H1 (cell line): Measurements from ENCODE around the gene TATDN2. TPM values are rescaled to one million over a fixed set of nuclear protein-coding genes. Genes with fewer than 3 reads are reported as not detected.

Experiments used
- BRCA1 ChIP-seq: IDR thresholded peaks from 2 replicates; pipeline ENCODE4 v1.6.1; 2012; ENCODE audit warnings: low read depth, low read length, improper control_type of control experiment
- CHD1 ChIP-seq: IDR thresholded peaks from 2 replicates; pipeline ENCODE4 v1.6.1; 2012; ENCODE audit warnings: low read depth, low read length, improper control_type of control experiment
- CREB1 ChIP-seq: IDR thresholded peaks from 2 replicates; pipeline ENCODE4 v1.6.1; 2012; ENCODE audit warnings: inconsistent platforms
- CTBP2 ChIP-seq: IDR thresholded peaks from 2 replicates; pipeline ENCODE4 v1.7.0; 2011; ENCODE audit warnings: borderline replicate concordance, mild to moderate bottlenecking, moderate library complexity, mixed read lengths, low read length; ENCODE audit not compliant: insufficient read depth, insufficient read length
- EZH2 ChIP-seq: fragments of 200-600 bp; sonication (generic); IDR thresholded peaks from 2 replicates; pipeline ENCODE4 v1.7.1; 2012; ENCODE audit warnings: low read depth, mild to moderate bottlenecking, moderate library complexity, low read length, inconsistent platforms; ENCODE audit not compliant: severe bottlenecking
- FOSL1 ChIP-seq: IDR thresholded peaks from 2 replicates; pipeline ENCODE4 v1.6.1; 2011; ENCODE audit warnings: mild to moderate bottlenecking, low read depth, low read length, moderate library complexity; ENCODE audit not compliant: insufficient read depth
- GABPA ChIP-seq: IDR thresholded peaks from 2 replicates; pipeline ENCODE4 v1.6.1; 2011; ENCODE audit warnings: mild to moderate bottlenecking, low read length, moderate library complexity, borderline replicate concordance; ENCODE audit not compliant: insufficient read depth
- HDAC2 ChIP-seq, 2 experiments: fragments of 300-600 bp in 1 of 2; sonication (generic) in 1 of 2; IDR thresholded peaks; 2 replicates each; pipeline ENCODE4 v1.6.1; 2011 to 2012; ENCODE audit warnings: low read depth in 2 of 2, low read length in 2 of 2, mild to moderate bottlenecking in 2 of 2, moderate library complexity in 2 of 2, borderline replicate concordance in 1 of 2, inconsistent platforms in 1 of 2
- HDAC6 ChIP-seq: IDR thresholded peaks from one replicate; pipeline ENCODE4 v1.7.1; 2012; ENCODE audit warnings: low read depth, mild to moderate bottlenecking, inconsistent platforms, low read length, moderate library complexity
- KDM5A ChIP-seq: fragments of 200-600 bp; IDR thresholded peaks from 2 replicates; pipeline ENCODE4 v1.7.1; 2012; ENCODE audit warnings: mild to moderate bottlenecking, low read length, inconsistent platforms, mixed read lengths
- MAFK ChIP-seq: IDR thresholded peaks from 2 replicates; pipeline ENCODE4 v1.6.1; 2012; ENCODE audit warnings: low read depth, mild to moderate bottlenecking, improper control_type of control experiment, low read length
- NANOG ChIP-seq: IDR thresholded peaks from 2 replicates; pipeline ENCODE4 v1.6.1; 2011; ENCODE audit warnings: low read length, low read depth, mild to moderate bottlenecking, inconsistent platforms; ENCODE audit not compliant: insufficient read depth, poor library complexity, severe bottlenecking
- POLR2A ChIP-seq, 2 experiments: IDR thresholded peaks; 1 replicate in 1 of 2; 2 replicates in 1 of 2; pipeline ENCODE4 v1.6.1; 2011; ENCODE audit warnings: low read depth in 2 of 2, low read length in 2 of 2, mild to moderate bottlenecking in 2 of 2; ENCODE audit errors: control extremely low read depth in 1 of 2
- POU5F1 ChIP-seq: IDR thresholded peaks from 2 replicates; pipeline ENCODE4 v1.6.1; 2011; ENCODE audit warnings: low read depth, mild to moderate bottlenecking, low read length, moderate library complexity
- RAD21 ChIP-seq, 2 experiments: IDR thresholded peaks in 1 of 2; conservative IDR thresholded peaks in 1 of 2; 2 replicates each; pipeline ENCODE4 v1.6.1; 2011; ENCODE audit warnings: low read depth in 2 of 2, low read length in 2 of 2, improper control_type of control experiment in 1 of 2, inconsistent platforms in 1 of 2, mild to moderate bottlenecking in 1 of 2, moderate library complexity in 1 of 2
- RFX5 ChIP-seq: IDR thresholded peaks from 2 replicates; pipeline ENCODE4 v1.6.1; 2011; ENCODE audit warnings: low read depth, low read length, improper control_type of control experiment, borderline replicate concordance
- RXRA ChIP-seq: IDR thresholded peaks from 2 replicates; pipeline ENCODE4 v1.6.1; 2011; ENCODE audit warnings: low read depth, mild to moderate bottlenecking, low read length, moderate library complexity; ENCODE audit not compliant: insufficient read depth
- SAP30 ChIP-seq: fragments of 300-600 bp; sonication (generic); IDR thresholded peaks from 2 replicates; pipeline ENCODE4 v1.7.1; 2012; ENCODE audit warnings: low read length, moderate library complexity, mild to moderate bottlenecking, inconsistent platforms; ENCODE audit not compliant: insufficient read depth, insufficient replicate concordance
- SP1 ChIP-seq: IDR thresholded peaks from 2 replicates; pipeline ENCODE4 v1.6.1; 2011; ENCODE audit warnings: low read depth, low read length
- SP4 ChIP-seq: IDR thresholded peaks from 2 replicates; pipeline ENCODE4 v1.6.1; 2012; ENCODE audit warnings: low read length, inconsistent platforms
- YY1 ChIP-seq: IDR thresholded peaks from 2 replicates; pipeline ENCODE4 v1.6.1; 2011; ENCODE audit warnings: low read depth, mild to moderate bottlenecking, low read length
- ZNF274 ChIP-seq: IDR thresholded peaks from 2 replicates; pipeline ENCODE4 v1.7.0; 2012; ENCODE audit warnings: low read length, borderline replicate concordance; ENCODE audit errors: extremely low read depth
- polyA plus RNA-seq, 7 experiments: library from polyadenylated mRNA; depleted of rRNA in 3 of 7; stranded (reverse) in 5 of 7; unstranded in 2 of 7; fragments of >200 nt in 5 of 7; fragments of 200-250 nt in 2 of 7; gene quantifications; 1 replicate in 5 of 7; 2 replicates in 1 of 7; 4 replicates in 1 of 7; pipeline versions ENCODE4 v1.2.1 to v1.2.3, GENCODE V29; 2011 to 2013; ENCODE audit warnings: missing spikeins in 2 of 7, mixed read lengths in 2 of 7
- total RNA-seq: library from RNA; stranded (reverse); fragmentation: NEBNext Ultra II Directional; extraction: Animal tissue kit (Norgen Biotek cat#: 25700); gene quantifications from 2 replicates; pipeline ENCODE4 v1.2.1, GENCODE V29; 2021
- TF ChIP-seq, protein P1 (sequence below), 3 experiments: IDR thresholded peaks; 1 replicate in 2 of 3; 2 replicates in 1 of 3; pipeline versions ENCODE4 v1.5.1 to v1.6.1; 2011; ENCODE audit warnings: low read length in 3 of 3, mild to moderate bottlenecking in 3 of 3, inconsistent platforms in 2 of 3, low read depth in 1 of 3, moderate library complexity in 1 of 3; ENCODE audit not compliant: insufficient read depth in 1 of 3; ENCODE audit errors: control extremely low read depth in 1 of 3

Gene TATDN2
- total and polyA plus RNA-seq, 2 of the 8 experiments (the other 6 are each of a cell fraction or from before 2014, with no cell fraction given), result 12.1 to 34.8 TPM

DNA sequence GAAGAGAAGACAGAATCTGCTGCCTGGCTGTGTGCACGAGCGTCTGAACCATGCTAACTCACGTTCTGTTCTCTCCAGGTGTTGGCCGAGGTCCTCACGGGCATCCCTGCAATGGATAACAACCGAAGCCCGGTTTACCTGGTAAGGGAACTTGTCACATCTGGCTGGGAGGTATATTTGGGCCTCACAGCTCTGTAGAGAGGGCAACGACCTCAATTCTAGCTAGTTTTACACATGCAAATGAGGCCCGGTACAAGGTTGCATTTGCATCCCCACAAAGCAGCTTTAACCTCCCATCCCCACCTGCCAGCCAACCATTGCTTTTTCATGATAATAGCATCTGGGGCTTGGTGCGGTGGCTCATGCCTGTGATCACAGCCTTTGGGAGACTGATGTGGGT lies 22.0 kb upstream of the TATDN2 start (continued):
- TF ChIP-seq EZH2, result no peak
- no peak for TF ChIP-seq POU5F1
- peak; percentile 10 for TF ChIP-seq NANOG
- no peak for TF ChIP-seq SAP30
- no peak for TF ChIP-seq GABPA
- TF ChIP-seq SP4, result no peak
- peak in 1 of 2 experiments; percentile 10; a peak in 1 of 4 replicates for TF ChIP-seq RAD21 (IDR thresholded peaks at IDR 0.05 in 1 of 2, conservative IDR thresholded peaks at IDR 0.05 in 1 of 2; ENCODE audit: low read depth in 2 of 2, low read length in 2 of 2)
- no peak for TF ChIP-seq BRCA1
- no peak for TF ChIP-seq HDAC2 (IDR thresholded peaks at IDR 0.05; ENCODE audit: borderline replicate concordance in 1 of 2, low read depth in 2 of 2, low read length in 2 of 2)
- no peak for TF ChIP-seq RXRA
- peak; percentile 76 for TF ChIP-seq SP1
- TF ChIP-seq MAFK, result no peak
- TF ChIP-seq ZNF274, result no peak
- TF ChIP-seq CTBP2, result no peak
- TF ChIP-seq RFX5, result no peak
- TF ChIP-seq CREB1, result no peak
- no peak for TF ChIP-seq CHD1
- TF ChIP-seq KDM5A, result no peak
- TF ChIP-seq, protein P1, sequence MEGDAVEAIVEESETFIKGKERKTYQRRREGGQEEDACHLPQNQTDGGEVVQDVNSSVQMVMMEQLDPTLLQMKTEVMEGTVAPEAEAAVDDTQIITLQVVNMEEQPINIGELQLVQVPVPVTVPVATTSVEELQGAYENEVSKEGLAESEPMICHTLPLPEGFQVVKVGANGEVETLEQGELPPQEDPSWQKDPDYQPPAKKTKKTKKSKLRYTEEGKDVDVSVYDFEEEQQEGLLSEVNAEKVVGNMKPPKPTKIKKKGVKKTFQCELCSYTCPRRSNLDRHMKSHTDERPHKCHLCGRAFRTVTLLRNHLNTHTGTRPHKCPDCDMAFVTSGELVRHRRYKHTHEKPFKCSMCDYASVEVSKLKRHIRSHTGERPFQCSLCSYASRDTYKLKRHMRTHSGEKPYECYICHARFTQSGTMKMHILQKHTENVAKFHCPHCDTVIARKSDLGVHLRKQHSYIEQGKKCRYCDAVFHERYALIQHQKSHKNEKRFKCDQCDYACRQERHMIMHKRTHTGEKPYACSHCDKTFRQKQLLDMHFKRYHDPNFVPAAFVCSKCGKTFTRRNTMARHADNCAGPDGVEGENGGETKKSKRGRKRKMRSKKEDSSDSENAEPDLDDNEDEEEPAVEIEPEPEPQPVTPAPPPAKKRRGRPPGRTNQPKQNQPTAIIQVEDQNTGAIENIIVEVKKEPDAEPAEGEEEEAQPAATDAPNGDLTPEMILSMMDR (IDR thresholded peaks at IDR 0.05; ENCODE audit: control extremely low read depth in 1 of 3, insufficient read depth in 1 of 3, low read depth in 1 of 3, low read length in 3 of 3), result no peak
- TF ChIP-seq FOSL1, result no peak
- TF ChIP-seq POLR2A (IDR thresholded peaks at IDR 0.05; ENCODE audit: control extremely low read depth in 1 of 2, low read depth in 2 of 2, low read length in 2 of 2), result peak in 1 of 2 experiments; percentile 73; a peak in 2 of 3 replicates
- TF ChIP-seq HDAC6, result no peak
- 0 out of 2 replicates have a peak, but pooled peaks have one; percentile 19 for TF ChIP-seq YY1
